K562 (cell line): ENCODE results near the gene RBBP4. TPM values are rescaled to one million over a fixed set of nuclear protein-coding genes. Genes with fewer than 3 reads are reported as not detected.

Experiments used
- DACH1 ChIP-seq: fragments of 450-650 bp; IDR thresholded peaks from 2 replicates; pipeline ENCODE4 v1.6.1; 2018; ENCODE audit not compliant: partially characterized antibody
- DPF2 ChIP-seq: fragments of 450-650 bp; IDR thresholded peaks from 2 replicates; pipeline ENCODE4 v1.6.1; 2016
- ETV6 ChIP-seq, 3 experiments: fragments of 150-350 bp in 1 of 3; sonication (generic) in 1 of 3; formaldehyde crosslinking in 1 of 3; IDR thresholded peaks; 2 replicates each; pipeline versions ENCODE4 v1.6.1 to v1.8.0; 2014 to 2022; ENCODE audit warnings: borderline replicate concordance in 2 of 3, low read depth in 2 of 3, antibody characterized with exemption in 1 of 3, low read length in 1 of 3, mild to moderate bottlenecking in 1 of 3, missing genetic modification reagents in 1 of 3
- GATAD2A ChIP-seq: fragments of 450-650 bp; IDR thresholded peaks from 2 replicates; pipeline ENCODE4 v1.6.1; 2017
- JUNB ChIP-seq: fragments of 450-650 bp; formaldehyde crosslinking; conservative IDR thresholded peaks from 2 replicates; pipeline ENCODE4 v1.4.0; 2020; ENCODE audit warnings: mild to moderate bottlenecking
- MAX ChIP-seq: sonication (generic); formaldehyde crosslinking; IDR thresholded peaks from 2 replicates; pipeline ENCODE4 v1.9.0; 2022; ENCODE audit warnings: mild to moderate bottlenecking, missing genetic modification reagents
- RBBP5 ChIP-seq: fragments of 200-600 bp; sonication (generic); IDR thresholded peaks from 2 replicates; pipeline ENCODE4 v1.6.1; 2012; ENCODE audit warnings: borderline replicate concordance, mild to moderate bottlenecking, low read length, control low read depth, inconsistent platforms; ENCODE audit not compliant: insufficient read depth, poor library complexity, severe bottlenecking
- SMAD2 ChIP-seq: fragments of 150-350 bp; IDR thresholded peaks from 2 replicates; pipeline ENCODE4 v1.6.1; 2014; ENCODE audit warnings: low read depth, mild to moderate bottlenecking, low read length
- TRIM28 ChIP-seq: fragments of 450-650 bp; IDR thresholded peaks from 2 replicates; pipeline ENCODE4 v1.6.1; 2017
- VEZF1 ChIP-seq: fragments of 200-800 bp; sonication (Bioruptor generic); IDR thresholded peaks from 2 replicates; pipeline ENCODE4 v1.6.1; 2017; ENCODE audit warnings: missing genetic modification characterization, missing compliant biosample characterization
- ZNF146 ChIP-seq: IDR thresholded peaks from one replicate; pipeline ENCODE4 v1.6.1; 2018; ENCODE audit warnings: missing compliant biosample characterization; ENCODE audit not compliant: unreplicated experiment
- ZNF165 ChIP-seq: fragments of 250-450 bp; sonication (Bioruptor Pico); IDR thresholded peaks from 2 replicates; pipeline ENCODE4 v1.4.0; 2020; ENCODE audit warnings: borderline replicate concordance
- ZNF609 ChIP-seq: sonication (generic); formaldehyde crosslinking; IDR thresholded peaks from 2 replicates; pipeline ENCODE4 v1.8.1; 2023; ENCODE audit warnings: missing genetic modification reagents, mild to moderate bottlenecking, borderline replicate concordance
- ZNF644 ChIP-seq: fragments of 200-800 bp; sonication (Bioruptor generic); IDR thresholded peaks from 2 replicates; pipeline ENCODE4 v1.6.1; 2016; ENCODE audit warnings: low read depth, missing genetic modification characterization, missing compliant biosample characterization
- polyA plus RNA-seq, 8 experiments: library from polyadenylated mRNA; depleted of rRNA in 4 of 8; stranded (reverse) in 5 of 8; unstranded in 3 of 8; fragments of >200 nt; fragmentation: Nextera tagmentation in 2 of 8; fragmentation: Illumina TruSeq in 1 of 8; extraction: Ambion mirVana in 2 of 8; extraction: Trizol in 1 of 8; gene quantifications; 2 replicates each; pipeline versions ENCODE4 v1.2.1 to v1.2.3, GENCODE V29; 2011 to 2014; ENCODE audit warnings: inconsistent platforms in 1 of 8, missing spikeins in 1 of 8
- total RNA-seq, 7 experiments: library from RNA; depleted of rRNA in 6 of 7; stranded (reverse); fragments of >200 nt in 6 of 7; fragmentation: Illumina TruSeq in 2 of 7; extraction: Trizol in 2 of 7; gene quantifications; 2 replicates each; pipeline versions ENCODE4 v1.2.1 to v1.2.3, GENCODE V29; 2011 to 2021; ENCODE audit warnings: low replicate concordance in 1 of 7
- TF ChIP-seq, protein P1 (sequence below), 3 experiments: fragments of 200-800 bp in 1 of 3; sonication (Bioruptor generic) in 1 of 3; sonication (generic) in 1 of 3; formaldehyde crosslinking in 1 of 3; IDR thresholded peaks; 2 replicates each; pipeline versions ENCODE4 v1.6.1 to v1.8.0; 2016 to 2022; ENCODE audit warnings: mild to moderate bottlenecking in 2 of 3, missing compliant biosample characterization in 2 of 3, missing genetic modification characterization in 2 of 3, missing genetic modification reagents in 1 of 3
- TF ChIP-seq, protein P2 (sequence below): fragments of 450-650 bp; formaldehyde crosslinking; IDR thresholded peaks from 2 replicates; pipeline ENCODE4 v1.4.0; 2022; ENCODE audit warnings: missing genetic modification characterization

RBBP4 gene
- total and polyA plus RNA-seq, 9 of the 15 experiments (the other 6 are each of a cell fraction or from before 2014, with no cell fraction given) = 185 to 409 (median 259) TPM

GRCh38 chr1:32724678-32725614 lies 73.9 kb downstream of the RBBP4 start (continued):
- TF ChIP-seq ETV6 (IDR thresholded peaks at IDR 0.05; ENCODE audit: borderline replicate concordance in 1 of 2, low read depth in 2 of 2, low read length in 1 of 2) = peak; percentile 45 to 63; a peak in 1 of 4 replicates
- TF ChIP-seq ETV6 (CRISPR knock-in tag; IDR thresholded peaks at IDR 0.05; ENCODE audit: borderline replicate concordance) = no peak
- TF ChIP-seq MAX (CRISPR knock-in tag) = peak; percentile 10; the same call in 1 of the 2 replicates
- TF ChIP-seq RBBP5 = peak; percentile 34
- no peak for TF ChIP-seq ZNF644 (tag)
- peak; percentile 6 for TF ChIP-seq ZNF165
- peak; percentile 93 for TF ChIP-seq GATAD2A
- peak; percentile 90 for TF ChIP-seq VEZF1 (CRISPR knock-in tag)
- TF ChIP-seq, protein P1, sequence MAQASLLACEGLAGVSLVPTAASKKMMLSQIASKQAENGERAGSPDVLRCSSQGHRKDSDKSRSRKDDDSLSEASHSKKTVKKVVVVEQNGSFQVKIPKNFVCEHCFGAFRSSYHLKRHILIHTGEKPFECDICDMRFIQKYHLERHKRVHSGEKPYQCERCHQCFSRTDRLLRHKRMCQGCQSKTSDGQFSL (CRISPR knock-in tag; IDR thresholded peaks at IDR 0.05) = no peak
- TF ChIP-seq, protein P1 (tag; IDR thresholded peaks at IDR 0.05) = 0 out of 4 replicates have a peak, but pooled peaks of 1 of the 2 experiments have one; percentile 40
- TF ChIP-seq DPF2 = peak; percentile 98
- TF ChIP-seq JUNB (CRISPR knock-in tag) = 0 out of 2 replicates have a peak, but pooled peaks have one; percentile 5
- no peak for TF ChIP-seq ZNF146 (CRISPR knock-in tag)
- TF ChIP-seq SMAD2 = no peak
- peak; percentile 99 for TF ChIP-seq DACH1
- peak; percentile 84; the same call in 1 of the 2 replicates for TF ChIP-seq ZNF609 (CRISPR knock-in tag)
- TF ChIP-seq, protein P2, sequence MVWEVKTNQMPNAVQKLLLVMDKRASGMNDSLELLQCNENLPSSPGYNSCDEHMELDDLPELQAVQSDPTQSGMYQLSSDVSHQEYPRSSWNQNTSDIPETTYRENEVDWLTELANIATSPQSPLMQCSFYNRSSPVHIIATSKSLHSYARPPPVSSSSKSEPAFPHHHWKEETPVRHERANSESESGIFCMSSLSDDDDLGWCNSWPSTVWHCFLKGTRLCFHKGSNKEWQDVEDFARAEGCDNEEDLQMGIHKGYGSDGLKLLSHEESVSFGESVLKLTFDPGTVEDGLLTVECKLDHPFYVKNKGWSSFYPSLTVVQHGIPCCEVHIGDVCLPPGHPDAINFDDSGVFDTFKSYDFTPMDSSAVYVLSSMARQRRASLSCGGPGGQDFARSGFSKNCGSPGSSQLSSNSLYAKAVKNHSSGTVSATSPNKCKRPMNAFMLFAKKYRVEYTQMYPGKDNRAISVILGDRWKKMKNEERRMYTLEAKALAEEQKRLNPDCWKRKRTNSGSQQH (CRISPR knock-in tag) = peak; percentile 56; the same call in 1 of the 2 replicates
- peak; percentile 65; the same call in 1 of the 2 replicates for TF ChIP-seq TRIM28
